DND-41 (cell line): ENCODE data around the gene SLC5A6.

Experiments
- EZH2 ChIP-seq: IDR thresholded peaks from 3 replicates; pipeline ENCODE4 v1.6.1; 2012; ENCODE audit warnings: borderline replicate concordance, low read depth, mild to moderate bottlenecking, moderate library complexity, low read length, inconsistent platforms; ENCODE audit not compliant: severe bottlenecking
- TF ChIP-seq, protein P1 (sequence below): IDR thresholded peaks from 2 replicates; pipeline ENCODE4 v1.5.1; 2012; ENCODE audit warnings: borderline replicate concordance, low read length, moderate library complexity, mild to moderate bottlenecking; ENCODE audit not compliant: poor library complexity, severe bottlenecking; ENCODE audit errors: extremely low read depth

DNA sequence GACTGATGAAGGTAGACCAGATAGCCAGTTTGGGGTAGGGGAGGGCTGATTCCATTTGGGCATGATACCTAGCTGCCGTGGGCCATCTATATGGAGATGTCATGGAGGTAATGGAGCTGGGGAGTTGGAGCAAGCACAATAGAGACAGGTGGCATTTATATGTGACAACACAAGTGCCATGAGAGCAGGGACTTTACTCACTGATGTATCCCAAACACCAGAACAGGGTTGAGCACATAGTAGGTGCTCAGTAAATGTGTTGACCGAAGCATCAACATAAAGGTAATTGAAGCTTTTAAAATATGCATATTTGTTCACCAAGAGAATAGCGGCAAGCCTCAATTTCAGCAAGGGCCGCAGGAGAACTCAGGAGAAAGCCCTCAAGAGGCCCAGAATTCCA is 35.8 kb upstream of the SLC5A6 start:
- TF ChIP-seq, protein P1, sequence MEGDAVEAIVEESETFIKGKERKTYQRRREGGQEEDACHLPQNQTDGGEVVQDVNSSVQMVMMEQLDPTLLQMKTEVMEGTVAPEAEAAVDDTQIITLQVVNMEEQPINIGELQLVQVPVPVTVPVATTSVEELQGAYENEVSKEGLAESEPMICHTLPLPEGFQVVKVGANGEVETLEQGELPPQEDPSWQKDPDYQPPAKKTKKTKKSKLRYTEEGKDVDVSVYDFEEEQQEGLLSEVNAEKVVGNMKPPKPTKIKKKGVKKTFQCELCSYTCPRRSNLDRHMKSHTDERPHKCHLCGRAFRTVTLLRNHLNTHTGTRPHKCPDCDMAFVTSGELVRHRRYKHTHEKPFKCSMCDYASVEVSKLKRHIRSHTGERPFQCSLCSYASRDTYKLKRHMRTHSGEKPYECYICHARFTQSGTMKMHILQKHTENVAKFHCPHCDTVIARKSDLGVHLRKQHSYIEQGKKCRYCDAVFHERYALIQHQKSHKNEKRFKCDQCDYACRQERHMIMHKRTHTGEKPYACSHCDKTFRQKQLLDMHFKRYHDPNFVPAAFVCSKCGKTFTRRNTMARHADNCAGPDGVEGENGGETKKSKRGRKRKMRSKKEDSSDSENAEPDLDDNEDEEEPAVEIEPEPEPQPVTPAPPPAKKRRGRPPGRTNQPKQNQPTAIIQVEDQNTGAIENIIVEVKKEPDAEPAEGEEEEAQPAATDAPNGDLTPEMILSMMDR, result no peak
- TF ChIP-seq EZH2, result no peak
